ENCODE results near the gene SRPK1.
"Not testable (repeated sequence)": the region's sequence is repeated elsewhere in the genome, so short reads cannot be mapped to it uniquely, and the experiment has no call there.

Gene SRPK1

DNA sequence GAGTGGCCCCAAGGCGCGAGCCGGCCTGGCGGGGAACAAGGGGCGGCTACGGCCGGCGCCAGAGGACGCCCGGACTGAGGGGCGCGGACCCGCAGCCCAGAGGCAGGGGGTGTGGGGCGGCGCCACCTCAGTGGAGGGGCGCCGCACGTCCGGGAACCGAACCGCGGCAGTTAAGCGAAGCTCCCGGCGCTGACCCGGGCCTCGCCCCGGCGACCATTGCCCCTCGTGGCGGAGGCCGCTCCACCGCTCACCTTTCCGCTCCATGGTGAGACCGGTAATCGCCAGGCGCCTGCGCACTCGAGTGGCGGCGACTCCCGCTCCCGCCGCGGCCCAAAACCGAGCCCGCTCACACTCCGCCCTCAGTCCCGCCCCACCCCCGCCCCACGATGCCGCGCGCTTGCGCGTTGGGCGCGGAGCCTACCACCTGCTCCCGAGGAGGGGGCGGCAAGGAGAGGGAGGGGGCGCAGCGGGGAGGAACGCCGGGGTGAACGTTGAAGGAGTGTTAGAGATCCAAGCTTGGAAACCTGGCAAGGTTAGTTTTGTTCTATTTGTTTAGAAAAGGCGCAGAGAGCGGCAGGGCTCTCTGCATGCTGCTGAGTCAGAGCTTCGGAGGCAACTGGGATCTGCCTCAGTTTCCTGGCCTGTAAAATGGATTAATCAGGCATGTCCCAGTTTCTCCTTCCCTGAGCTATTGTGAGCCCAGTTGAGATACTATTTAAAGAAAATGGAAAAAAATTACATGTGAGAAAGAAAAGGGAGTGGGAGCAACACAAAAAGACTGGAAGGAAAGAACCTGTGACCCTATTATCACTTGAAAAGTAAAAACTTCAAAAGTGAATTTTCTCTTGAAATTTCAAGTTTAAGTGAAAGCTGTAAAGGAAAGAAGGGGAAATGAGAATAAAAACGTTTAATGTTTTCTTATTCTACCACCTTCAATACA is at the start of gene SRPK1:
SRPK1 (minus strand) TSS at position 306 of the 940 bp plus-strand sequence; CDS start at position 264, 42 bp downstream.
- peak; percentile 90 for DNase-seq (ENCODE audit: low spot score)

GRCh38 chr6:35970181-35970580 is 49.3 kb upstream of the SRPK1 start:
- peak; percentile 28 for DNase-seq (ENCODE audit: low spot score)

DNA sequence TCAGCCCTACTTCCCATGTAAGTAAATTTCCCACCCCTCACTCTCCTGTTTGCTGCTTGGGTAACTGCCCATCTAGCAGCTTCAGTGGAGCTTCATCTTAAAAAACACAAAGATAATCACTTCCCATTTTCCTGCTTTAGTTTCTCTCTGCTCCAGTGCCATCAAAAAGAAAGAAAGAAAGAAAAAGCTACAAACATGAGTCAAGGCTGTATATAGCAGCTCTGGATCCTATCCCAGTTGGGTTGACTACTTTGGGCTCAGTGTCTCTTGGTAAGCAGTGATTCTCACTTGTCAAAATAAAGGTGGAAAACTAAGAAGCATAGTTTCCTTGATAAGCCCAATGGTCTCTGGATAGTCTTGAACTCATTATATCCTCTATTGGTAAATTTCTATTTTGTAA is 48.7 kb upstream of the SRPK1 start:
- DNase-seq (ENCODE audit: low spot score): no peak

DNA sequence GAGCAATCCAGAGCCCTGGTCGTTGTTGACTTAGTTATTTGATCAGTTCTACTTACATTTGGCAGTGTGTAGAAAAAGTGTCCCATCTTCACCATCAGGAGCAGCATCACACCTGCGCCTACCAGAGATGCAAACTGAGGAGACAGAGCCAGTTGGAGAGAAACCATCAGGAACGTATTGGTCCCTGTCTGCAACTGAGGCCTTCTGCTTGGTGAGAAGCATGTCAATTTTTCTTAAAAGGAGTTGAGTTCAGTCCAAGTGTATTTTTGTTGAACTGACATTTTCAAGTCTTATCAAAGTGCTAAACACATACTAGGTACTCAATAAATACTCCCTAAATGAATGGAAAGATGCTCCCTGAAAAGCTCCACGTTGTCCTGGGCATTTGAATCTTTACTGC is 47.9 kb upstream of the SRPK1 start:
- no peak for DNase-seq (ENCODE audit: low spot score)

DNA sequence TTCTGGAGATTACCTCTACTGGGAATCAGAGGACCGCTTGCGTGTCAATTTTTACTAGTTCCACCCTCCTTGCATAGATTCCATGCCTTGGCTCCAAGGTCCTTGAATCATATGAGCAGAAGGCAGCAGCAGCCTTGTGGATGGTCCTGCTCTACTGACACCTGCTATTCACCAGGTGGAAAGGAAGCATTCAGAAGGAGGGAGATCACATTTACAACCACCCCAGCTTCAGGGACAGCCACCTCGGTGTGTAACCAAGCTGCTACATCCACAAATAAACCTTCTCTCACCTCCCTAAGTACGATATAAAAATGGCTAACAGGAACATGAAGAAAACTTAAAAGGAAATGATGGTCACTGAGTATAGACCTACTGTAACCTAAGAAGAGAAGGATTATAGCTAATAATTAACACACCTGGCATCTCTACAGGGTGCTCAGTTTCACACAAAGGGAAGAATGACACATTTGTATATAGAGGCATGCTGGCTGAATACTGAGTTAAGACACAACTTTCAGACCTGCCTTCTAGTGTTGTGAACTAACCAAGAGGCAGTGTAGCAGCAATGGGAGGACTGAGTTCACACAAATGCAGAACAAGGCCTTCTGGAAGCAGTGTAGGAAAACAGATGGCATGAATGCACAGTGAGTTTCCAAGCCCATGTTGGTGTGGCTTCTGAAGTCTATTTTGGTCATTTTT is 46.3 kb upstream of the SRPK1 start:
- DNase-seq (ENCODE audit: low spot score): peak; percentile 48

DNA sequence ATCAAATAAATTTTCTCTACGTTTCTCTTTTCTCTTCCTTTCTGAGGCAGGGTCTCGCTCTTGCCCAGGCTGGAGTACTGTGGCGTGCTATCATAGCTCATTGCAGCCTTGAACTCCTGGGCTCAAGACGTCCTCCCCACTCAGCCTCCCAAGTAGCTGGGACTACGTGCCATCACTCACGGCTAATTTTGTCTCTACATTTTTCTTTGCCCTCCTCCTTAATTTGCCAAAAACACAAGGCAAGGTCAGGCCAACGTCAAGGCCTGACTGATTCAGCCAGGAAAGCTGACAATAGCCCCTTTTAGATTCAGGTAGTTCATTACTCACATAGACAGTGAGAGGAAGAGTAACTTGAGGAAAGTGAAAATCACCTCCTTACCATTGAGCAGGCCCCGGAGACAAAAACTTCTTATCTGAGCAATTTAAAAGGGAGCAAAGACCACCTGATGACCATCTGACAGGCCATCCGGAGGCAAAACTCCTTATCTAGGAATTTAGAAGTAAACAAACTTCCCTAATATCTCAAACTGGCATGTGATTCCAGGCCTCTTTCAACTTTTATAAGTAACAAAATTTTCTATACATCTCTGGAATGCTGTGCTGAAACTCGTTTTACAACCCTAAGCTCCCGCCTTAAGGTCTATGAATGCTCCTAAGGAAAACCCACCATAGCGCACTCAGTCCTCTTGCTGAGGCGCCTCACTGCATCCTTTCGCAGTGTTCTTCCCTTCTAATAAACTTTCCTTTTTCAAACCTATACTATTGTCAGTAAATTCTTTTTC is 42.1 kb upstream of the SRPK1 start:
- DNase-seq (ENCODE audit: low spot score): no peak

- DNase-seq (ENCODE audit: low spot score): no peak
These were observed 39.3 kb upstream of the SRPK1 start for GRCh38 chr6:35960187-35960586.

GRCh38 chr6:35955970-35956369 is 35.1 kb upstream of the SRPK1 start:
- no peak for DNase-seq (ENCODE audit: low spot score)

DNA sequence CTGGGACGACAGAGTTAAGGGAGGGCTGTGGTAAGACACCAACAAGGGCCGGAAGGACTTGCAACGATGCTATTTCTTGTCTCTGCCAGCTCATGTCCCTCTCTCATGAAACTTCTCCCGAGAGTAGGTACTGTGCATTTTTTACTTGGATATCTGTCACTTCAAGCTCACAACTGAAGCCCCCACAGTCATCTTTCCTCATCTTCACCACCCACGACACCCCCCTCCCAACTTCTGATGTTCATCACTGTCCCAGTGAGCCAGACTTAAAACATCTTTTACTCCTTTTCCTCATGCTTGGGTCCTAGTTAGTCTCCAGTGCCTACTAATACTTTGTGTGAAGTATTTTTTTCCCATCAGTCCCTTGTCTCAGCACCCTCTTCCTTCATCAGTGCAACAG is 34.6 kb upstream of the SRPK1 start:
- no peak for DNase-seq (ENCODE audit: low spot score)

DNA sequence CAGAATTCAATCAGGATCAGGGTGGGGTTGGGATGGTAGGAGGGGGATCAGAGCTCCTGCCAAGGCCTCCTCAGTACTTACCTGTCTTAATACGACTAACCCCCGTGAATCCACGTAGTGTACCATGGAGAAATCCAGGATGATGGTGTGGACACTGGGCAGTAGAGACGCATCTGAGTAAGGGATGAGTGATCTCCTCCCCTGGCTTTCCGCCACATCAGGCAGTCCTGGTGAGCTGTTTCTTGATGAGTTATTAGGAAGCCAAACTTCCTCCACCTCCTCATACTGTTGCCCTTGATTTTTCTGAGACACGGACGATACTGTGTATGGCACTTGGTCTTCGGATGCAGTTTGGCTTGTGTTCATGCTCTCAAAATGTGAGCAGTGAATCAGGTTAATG is 34.2 kb upstream of the SRPK1 start:
- no peak for DNase-seq (ENCODE audit: low spot score)

- no peak for DNase-seq (ENCODE audit: low spot score)
These were observed 33.4 kb upstream of the SRPK1 start for GRCh38 chr6:35954333-35954732.

- no peak for DNase-seq (ENCODE audit: low spot score)
These were observed 27.8 kb upstream of the SRPK1 start for GRCh38 chr6:35948725-35949124.

DNA sequence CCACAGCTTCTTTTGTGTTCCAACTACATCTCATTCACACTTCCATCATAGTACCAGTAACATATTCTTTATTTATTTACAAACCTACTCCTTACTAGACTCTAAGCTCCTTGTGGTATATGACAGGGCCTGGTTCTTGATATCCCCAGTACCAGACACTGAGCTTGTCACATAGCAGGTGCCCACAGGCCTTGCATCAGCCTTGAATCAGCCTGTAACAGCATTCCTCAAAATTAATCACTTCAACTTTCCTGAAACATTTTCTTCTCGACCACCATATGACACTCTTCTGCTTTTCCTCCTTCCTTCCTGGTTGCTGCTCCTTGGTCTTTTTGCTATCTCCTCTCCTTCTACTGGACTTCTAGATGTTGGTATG is 24.7 kb upstream of the SRPK1 start:
- DNase-seq (ENCODE audit: low spot score): no peak

GRCh38 chr6:35943390-35943789 is 22.5 kb upstream of the SRPK1 start:
- no peak for DNase-seq (ENCODE audit: low spot score)

- no peak for DNase-seq (ENCODE audit: low spot score)
These were observed 21.5 kb upstream of the SRPK1 start for GRCh38 chr6:35942355-35942754.

- DNase-seq (ENCODE audit: low spot score): not testable (repeated sequence)
These were observed 20.3 kb upstream of the SRPK1 start for GRCh38 chr6:35941170-35941569.

DNA sequence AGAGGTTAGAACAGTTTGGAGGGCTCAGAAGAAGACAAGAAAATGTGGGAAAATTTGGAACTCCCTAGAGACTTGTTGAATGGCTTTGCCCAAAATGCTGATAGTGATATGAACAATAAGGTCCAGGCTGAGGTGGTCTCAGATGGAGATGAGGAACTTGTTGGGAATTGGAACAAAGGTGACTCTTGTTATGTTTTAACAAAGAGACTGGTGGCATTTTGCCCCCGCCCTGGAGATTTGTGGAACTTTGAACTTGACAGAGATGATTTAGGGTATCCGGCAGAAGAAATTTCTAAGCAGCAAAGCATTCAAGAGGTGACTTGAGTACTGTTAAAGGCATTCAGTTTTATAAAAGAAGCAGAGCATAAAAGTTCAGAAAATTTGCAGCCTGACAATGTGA is 19.1 kb upstream of the SRPK1 start:
- DNase-seq (ENCODE audit: low spot score): not testable (repeated sequence)

- not testable (repeated sequence) for DNase-seq (ENCODE audit: low spot score)
These were observed 18.4 kb upstream of the SRPK1 start for GRCh38 chr6:35939259-35939658.

- no peak for DNase-seq (ENCODE audit: low spot score)
These were observed 15.9 kb upstream of the SRPK1 start for GRCh38 chr6:35936681-35937359.

DNA sequence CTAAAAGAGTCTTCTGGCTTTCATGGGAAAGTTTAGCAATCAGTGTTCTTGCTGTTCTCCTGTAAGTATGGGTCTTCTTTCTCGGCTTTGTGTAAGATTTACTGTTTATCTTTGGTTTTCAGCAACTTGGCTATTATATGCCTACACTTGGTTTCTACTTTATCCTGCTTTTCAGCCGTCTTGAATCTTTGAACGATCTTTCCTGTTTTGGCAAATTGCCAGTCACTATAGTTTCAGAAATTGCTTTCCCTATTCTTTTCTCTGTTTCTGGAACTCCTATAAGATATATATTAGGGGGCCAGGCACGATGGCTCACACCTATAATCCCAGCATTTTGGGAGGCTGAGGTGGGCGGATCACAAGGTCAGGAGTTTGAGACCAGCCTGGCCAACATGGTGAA is 14.6 kb upstream of the SRPK1 start:
- DNase-seq (ENCODE audit: low spot score): no peak

DNA sequence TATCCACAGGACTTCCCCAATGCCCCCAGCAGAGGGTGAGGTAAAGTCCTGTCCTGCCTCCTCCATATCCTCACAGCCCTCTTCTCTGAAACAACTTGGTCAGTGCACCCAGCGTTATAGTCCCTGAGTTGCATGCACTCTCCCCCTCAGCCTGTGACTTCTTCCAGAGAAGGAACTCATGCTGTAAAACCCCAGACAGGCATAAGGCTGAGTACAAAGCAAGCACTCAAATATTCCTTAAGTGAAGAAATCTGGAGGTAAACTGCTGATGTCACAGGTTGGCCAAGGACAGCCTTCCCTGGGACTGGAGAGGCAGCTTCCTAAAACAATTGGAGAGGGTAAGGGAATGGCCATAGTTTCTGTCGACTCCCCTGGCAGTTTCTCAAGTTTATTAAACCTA is 12.9 kb upstream of the SRPK1 start:
- DNase-seq (ENCODE audit: low spot score): no peak

GRCh38 chr6:35931873-35932272 is 11.0 kb upstream of the SRPK1 start:
- not testable (repeated sequence) for DNase-seq (ENCODE audit: low spot score)
